Measurements from ENCODE around the gene HBEGF.

DNA sequence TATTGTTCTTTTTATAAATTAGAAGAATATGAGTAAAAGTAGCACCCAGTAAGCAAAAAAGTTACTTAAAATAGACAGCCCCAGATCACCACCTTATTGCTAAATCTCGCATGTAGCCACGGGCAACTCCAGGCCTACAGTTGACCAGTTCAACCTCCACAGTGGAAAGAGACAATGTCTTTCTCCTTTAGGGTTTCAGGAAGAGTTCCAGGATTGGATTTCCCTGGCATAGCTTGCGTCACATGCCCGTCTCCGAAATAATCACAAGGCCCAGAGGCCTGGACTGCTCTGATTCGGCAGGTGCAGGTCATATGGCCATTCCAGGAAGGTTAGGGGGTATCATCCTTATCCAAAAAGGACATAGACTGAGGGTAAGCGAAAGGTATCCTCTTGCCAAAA lies 33.6 kb downstream of the HBEGF start:
- TF ChIP-seq EZH2 (IDR thresholded peaks at IDR 0.05; ENCODE audit: borderline replicate concordance), result no peak
- TF ChIP-seq, protein P1, sequence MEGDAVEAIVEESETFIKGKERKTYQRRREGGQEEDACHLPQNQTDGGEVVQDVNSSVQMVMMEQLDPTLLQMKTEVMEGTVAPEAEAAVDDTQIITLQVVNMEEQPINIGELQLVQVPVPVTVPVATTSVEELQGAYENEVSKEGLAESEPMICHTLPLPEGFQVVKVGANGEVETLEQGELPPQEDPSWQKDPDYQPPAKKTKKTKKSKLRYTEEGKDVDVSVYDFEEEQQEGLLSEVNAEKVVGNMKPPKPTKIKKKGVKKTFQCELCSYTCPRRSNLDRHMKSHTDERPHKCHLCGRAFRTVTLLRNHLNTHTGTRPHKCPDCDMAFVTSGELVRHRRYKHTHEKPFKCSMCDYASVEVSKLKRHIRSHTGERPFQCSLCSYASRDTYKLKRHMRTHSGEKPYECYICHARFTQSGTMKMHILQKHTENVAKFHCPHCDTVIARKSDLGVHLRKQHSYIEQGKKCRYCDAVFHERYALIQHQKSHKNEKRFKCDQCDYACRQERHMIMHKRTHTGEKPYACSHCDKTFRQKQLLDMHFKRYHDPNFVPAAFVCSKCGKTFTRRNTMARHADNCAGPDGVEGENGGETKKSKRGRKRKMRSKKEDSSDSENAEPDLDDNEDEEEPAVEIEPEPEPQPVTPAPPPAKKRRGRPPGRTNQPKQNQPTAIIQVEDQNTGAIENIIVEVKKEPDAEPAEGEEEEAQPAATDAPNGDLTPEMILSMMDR (IDR thresholded peaks at IDR 0.05; ENCODE audit: poor library complexity), result no peak
